OCI-LY3 (cell line): ENCODE measurements around the gene ABCC9.

Source experiments
- EZH2phosphoT487 ChIP-seq: fragments of 200-600 bp; shearing (Covaris generic); IDR thresholded peaks from 2 replicates; pipeline ENCODE4 v1.6.1; 2018; ENCODE audit warnings: antibody characterized with exemption, mixed run types, low read depth
- TF ChIP-seq, protein P1 (sequence below): fragments of 200-600, 300-600 bp; sonication (generic); IDR thresholded peaks from 2 replicates; pipeline ENCODE4 v1.5.1; 2014; ENCODE audit warnings: antibody characterized with exemption, low read length, low read depth

- TF ChIP-seq, protein P1, sequence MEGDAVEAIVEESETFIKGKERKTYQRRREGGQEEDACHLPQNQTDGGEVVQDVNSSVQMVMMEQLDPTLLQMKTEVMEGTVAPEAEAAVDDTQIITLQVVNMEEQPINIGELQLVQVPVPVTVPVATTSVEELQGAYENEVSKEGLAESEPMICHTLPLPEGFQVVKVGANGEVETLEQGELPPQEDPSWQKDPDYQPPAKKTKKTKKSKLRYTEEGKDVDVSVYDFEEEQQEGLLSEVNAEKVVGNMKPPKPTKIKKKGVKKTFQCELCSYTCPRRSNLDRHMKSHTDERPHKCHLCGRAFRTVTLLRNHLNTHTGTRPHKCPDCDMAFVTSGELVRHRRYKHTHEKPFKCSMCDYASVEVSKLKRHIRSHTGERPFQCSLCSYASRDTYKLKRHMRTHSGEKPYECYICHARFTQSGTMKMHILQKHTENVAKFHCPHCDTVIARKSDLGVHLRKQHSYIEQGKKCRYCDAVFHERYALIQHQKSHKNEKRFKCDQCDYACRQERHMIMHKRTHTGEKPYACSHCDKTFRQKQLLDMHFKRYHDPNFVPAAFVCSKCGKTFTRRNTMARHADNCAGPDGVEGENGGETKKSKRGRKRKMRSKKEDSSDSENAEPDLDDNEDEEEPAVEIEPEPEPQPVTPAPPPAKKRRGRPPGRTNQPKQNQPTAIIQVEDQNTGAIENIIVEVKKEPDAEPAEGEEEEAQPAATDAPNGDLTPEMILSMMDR: no peak
- TF ChIP-seq EZH2phosphoT487: no peak
Measured at GRCh38 chr12:21971344-21971743, 30.1 kb upstream of the ABCC9 start.
